ENCODE data around the gene ZDHHC11B.
"Not testable (repeated sequence)": the region's sequence is repeated elsewhere in the genome, so short reads cannot be mapped to it uniquely, and the experiment has no call there.

DNA sequence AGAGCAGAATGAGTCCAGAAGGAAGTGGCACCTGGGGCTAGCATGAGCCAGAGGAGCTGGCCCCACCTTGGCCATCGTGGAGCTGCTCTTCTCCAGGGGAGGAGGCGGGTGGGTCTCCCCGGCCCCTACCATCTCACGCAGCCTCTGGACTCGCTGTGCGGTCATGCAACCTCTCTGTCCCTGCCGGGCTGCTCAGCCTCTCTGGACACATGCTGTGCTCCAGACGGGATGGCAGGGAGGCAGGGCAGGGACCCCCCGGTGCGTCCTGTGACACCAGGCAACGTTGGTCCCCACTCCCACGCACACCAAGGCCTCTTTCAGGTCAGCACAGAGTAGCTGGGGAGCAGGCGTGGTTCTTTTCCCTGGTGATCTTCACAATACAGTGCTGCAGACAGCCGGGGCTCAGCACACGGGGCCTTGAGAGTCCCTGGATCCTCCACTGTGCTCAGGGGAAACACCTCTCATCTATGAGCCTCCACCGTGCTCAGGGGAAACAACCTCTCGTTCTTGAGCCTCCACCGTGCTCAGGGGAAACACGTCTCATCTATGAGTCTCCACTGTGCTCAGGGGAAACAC is 30.9 kb downstream of the ZDHHC11B start:
- TF ChIP-seq JUND (IDR thresholded peaks at IDR 0.05); CTCF (IDR thresholded peaks at IDR 0.05 in 2 of 3, conservative IDR thresholded peaks at IDR 0.05 in 1 of 3; ENCODE audit: borderline replicate concordance in 1 of 3, insufficient read depth in 1 of 3, low read depth in 2 of 3, low read length in 2 of 3); POLR2AphosphoS5 (IDR thresholded peaks at IDR 0.05; ENCODE audit: low read depth, low read length); EZH2 (IDR thresholded peaks at IDR 0.05): not testable (repeated sequence)

All from HCT116 (cell line).